H54 (cell line): ENCODE data around the gene RAB11FIP4.

Experiments
- DNase-seq: peaks from one replicate; pipeline ENCODE4 v3.0.0; 2011; ENCODE audit warnings: low spot score, mixed read lengths; ENCODE audit not compliant: insufficient read length
- FAIRE-seq: peaks from 3 replicates; lab custom pipeline; 2011; peaks lifted over from hg19 to GRCh38; lab: Jason Lieb, UNC
- POLR2A ChIP-seq: IDR thresholded peaks from 2 replicates; pipeline ENCODE4 v1.6.1; 2011; ENCODE audit warnings: low read depth, mild to moderate bottlenecking, low read length

RAB11FIP4 gene

GRCh38 chr17:31541559-31541958 is 150.1 kb downstream of the RAB11FIP4 start:
- no peak for TF ChIP-seq POLR2A
- no peak for FAIRE-seq
- DNase-seq: no peak

GRCh38 chr17:31544186-31544585 is 152.7 kb downstream of the RAB11FIP4 start:
- no peak for TF ChIP-seq POLR2A
- DNase-seq (no peak), FAIRE-seq (no peak)

- no peak for FAIRE-seq
Measured at GRCh38 chr17:31546650-31547049, 155.2 kb downstream of the RAB11FIP4 start.

GRCh38 chr17:31548709-31549108 is 157.2 kb downstream of the RAB11FIP4 start:
- no peak for DNase-seq
- no peak for TF ChIP-seq POLR2A
- FAIRE-seq: no peak

More at GRCh38 chr17:31546650-31547049, 155.2 kb downstream of the RAB11FIP4 start:
- no peak for TF ChIP-seq POLR2A
- no peak for DNase-seq

GRCh38 chr17:31549121-31549524 is 157.6 kb downstream of the RAB11FIP4 start:
- DNase-seq: no peak
- TF ChIP-seq POLR2A: no peak; the same call in 1 of the 2 replicates

GRCh38 chr17:31549525-31550388 is 158.3 kb downstream of the RAB11FIP4 start:
- peak; percentile 37 for TF ChIP-seq POLR2A
- FAIRE-seq (no peak), DNase-seq (peak; percentile 79)

More at GRCh38 chr17:31549121-31549524, 157.6 kb downstream of the RAB11FIP4 start:
- no peak for FAIRE-seq

GRCh38 chr17:31550389-31551056 is 159.0 kb downstream of the RAB11FIP4 start:
- DNase-seq: no peak
- no peak for FAIRE-seq
- TF ChIP-seq POLR2A: no peak

GRCh38 chr17:31552568-31552967 is 161.1 kb downstream of the RAB11FIP4 start:
- FAIRE-seq (no peak), DNase-seq (no peak)
- TF ChIP-seq POLR2A: no peak

- no peak for FAIRE-seq
Measured at GRCh38 chr17:31553506-31553905, 162.0 kb downstream of the RAB11FIP4 start.

GRCh38 chr17:31554930-31555329 is 163.5 kb downstream of the RAB11FIP4 start:
- FAIRE-seq: no peak
- DNase-seq: no peak
- no peak for TF ChIP-seq POLR2A

More at GRCh38 chr17:31553506-31553905, 162.0 kb downstream of the RAB11FIP4 start:
- no peak for DNase-seq
- no peak for TF ChIP-seq POLR2A

GRCh38 chr17:31556969-31557645 is 165.6 kb downstream of the RAB11FIP4 start:
- TF ChIP-seq POLR2A: no peak
- no peak for FAIRE-seq
- DNase-seq: no peak

GRCh38 chr17:31558748-31559583 is 167.5 kb downstream of the RAB11FIP4 start:
- peak; percentile 42 for TF ChIP-seq POLR2A
- DNase-seq: peak; percentile 70
- FAIRE-seq: no peak
